ENCODE measurements around the gene MAPKAP1.

Gene MAPKAP1

GRCh38 chr9:125642311-125642710, 64.7 kb downstream of the MAPKAP1 start:
- DNase-seq (ENCODE audit: low read depth) = no peak

GRCh38 chr9:125639057-125639456, 68.0 kb downstream of the MAPKAP1 start:
- DNase-seq (ENCODE audit: low read depth) = no peak

- DNase-seq (ENCODE audit: low read depth) = no peak
Measured at GRCh38 chr9:125638239-125639045, 68.6 kb downstream of the MAPKAP1 start.

- no peak for DNase-seq (ENCODE audit: low read depth)
Measured at GRCh38 chr9:125637241-125637640, 69.8 kb downstream of the MAPKAP1 start.

- no peak for DNase-seq (ENCODE audit: low read depth)
Measured at GRCh38 chr9:125635888-125636287, 71.1 kb downstream of the MAPKAP1 start.

- DNase-seq (ENCODE audit: low read depth) = no peak
Measured at GRCh38 chr9:125634040-125634717, 72.8 kb downstream of the MAPKAP1 start.

GRCh38 chr9:125633116-125633745, 73.8 kb downstream of the MAPKAP1 start:
- DNase-seq (ENCODE audit: low read depth) = no peak

- DNase-seq (ENCODE audit: low read depth) = no peak
Measured at GRCh38 chr9:125632321-125633115, 74.5 kb downstream of the MAPKAP1 start.

GRCh38 chr9:125631391-125632085, 75.5 kb downstream of the MAPKAP1 start:
- DNase-seq (ENCODE audit: low read depth) = no peak

GRCh38 chr9:125630436-125630835, 76.6 kb downstream of the MAPKAP1 start:
- DNase-seq (ENCODE audit: low read depth) = no peak

- DNase-seq (ENCODE audit: low read depth) = no peak
Measured at GRCh38 chr9:125629446-125629845, 77.6 kb downstream of the MAPKAP1 start.

GRCh38 chr9:125626187-125626586, 80.8 kb downstream of the MAPKAP1 start:
- no peak for DNase-seq (ENCODE audit: low read depth)

- DNase-seq (ENCODE audit: low read depth) = no peak
Measured at GRCh38 chr9:125621170-125621569, 85.8 kb downstream of the MAPKAP1 start.

- no peak for DNase-seq (ENCODE audit: low read depth)
Measured at GRCh38 chr9:125620216-125620615, 86.8 kb downstream of the MAPKAP1 start.

GRCh38 chr9:125617087-125617486, 89.9 kb downstream of the MAPKAP1 start:
- no peak for DNase-seq (ENCODE audit: low read depth)

GRCh38 chr9:125613141-125613540, 93.9 kb downstream of the MAPKAP1 start:
- DNase-seq (ENCODE audit: low read depth) = no peak

- DNase-seq (ENCODE audit: low read depth) = no peak
Measured at GRCh38 chr9:125612616-125613015, 94.4 kb downstream of the MAPKAP1 start.

- no peak for DNase-seq (ENCODE audit: low read depth)
Measured at GRCh38 chr9:125611121-125611765, 95.8 kb downstream of the MAPKAP1 start.

- DNase-seq (ENCODE audit: low read depth) = no peak
Measured at GRCh38 chr9:125609744-125610143, 97.3 kb downstream of the MAPKAP1 start.

GRCh38 chr9:125608489-125609224, 98.4 kb downstream of the MAPKAP1 start:
- no peak for DNase-seq (ENCODE audit: low read depth)

Measured in GM04503 (cell line).